NB4 (cell line): ENCODE results near the gene PROM2.

Experiments used
- CTCF ChIP-seq: IDR thresholded peaks from one replicate; pipeline ENCODE4 v1.5.1; 2012; ENCODE audit warnings: low read depth, low read length
- POLR2A ChIP-seq: IDR thresholded peaks from 2 replicates; pipeline ENCODE4 v1.6.1; 2011; ENCODE audit warnings: mild to moderate bottlenecking; ENCODE audit not compliant: insufficient read length; ENCODE audit errors: extremely low read depth

- TF ChIP-seq CTCF, result no peak
- no peak for TF ChIP-seq POLR2A
These were observed 10.8 kb downstream of the PROM2 start for GRCh38 chr2:95284886-95285541.
